Psoas muscle (tissue), 8 donors: ENCODE results near the gene IL3. TPM values are rescaled to one million over a fixed set of nuclear protein-coding genes. Genes with fewer than 3 reads are reported as not detected.

Experiments used
- ATAC-seq, 4 donors: fragments of 200-7000 bp; cut with Tn5 transposase; one replicate each; pipeline ENCODE4 v1.9.1; 2020; ENCODE audit warnings: moderate library complexity in 3 of 4, mild to moderate bottlenecking in 2 of 4
- DNase-seq, 2 donors: peaks; one replicate each; pipeline ENCODE4 v3.0.0-alpha.2; 2020
- H3K27ac ChIP-seq: fragments of 200-600 bp; one replicate; pipeline ENCODE4 v1.8.0; 2022
- H3K27me3 ChIP-seq, 3 donors: fragments of 200-600 bp in 1 of 3; one replicate each; pipeline versions ENCODE4 v1.6.1 to v1.8.0; 2013 to 2022; ENCODE audit warnings: low read length in 2 of 3, mild to moderate bottlenecking in 2 of 3, moderate library complexity in 1 of 3; ENCODE audit not compliant: insufficient read depth in 3 of 3
- H3K36me3 ChIP-seq, 2 donors: fragments of 200-600 bp in 1 of 2; one replicate each; pipeline versions ENCODE4 v1.6.1 to v1.8.0; 2013 to 2022; ENCODE audit warnings: low read depth in 1 of 2, mild to moderate bottlenecking in 1 of 2, moderate library complexity in 1 of 2; ENCODE audit not compliant: insufficient read depth in 1 of 2
- H3K4me1 ChIP-seq: fragments of 200-600 bp; one replicate; pipeline ENCODE4 v1.8.0; 2022
- H3K4me3 ChIP-seq: fragments of 200-600 bp; one replicate; pipeline ENCODE4 v1.8.0; 2022; ENCODE audit warnings: mild to moderate bottlenecking
- H3K9me3 ChIP-seq: fragments of 200-600 bp; one replicate; pipeline ENCODE4 v1.8.0; 2022
- CTCF ChIP-seq: fragments of 200-600 bp; IDR thresholded peaks from one replicate; pipeline ENCODE4 v1.8.0; 2022; ENCODE audit warnings: antibody characterized with exemption
- WGBS, 3 donors: extraction: QIAGEN DNeasy Blood & Tissue Kit; methylation state at CpG; one replicate each; pipeline versions ENCODE4 v1.1.6 to v1.1.7; 2013; 5-methylcytosine and 5-hydroxymethylcytosine counted together
- intact Hi-C, 2 donors: fragments of 100-400 bp; cut with DNase I; formaldehyde crosslinking; loops; one replicate each; pipeline versions ENCODE4 v1.11.0 to v1.14.2; 2022
- polyA plus RNA-seq, 3 donors: library from polyadenylated mRNA; stranded (reverse); fragments of 200-250 nt; gene quantifications; one replicate each; pipeline ENCODE4 v1.2.3, GENCODE V29; 2013
- total RNA-seq, 4 donors: library from RNA; stranded (reverse); fragmentation: NEBNext Ultra II Directional in 2 of 4; extraction: Animal tissue kit (Norgen Biotek cat#: 25700) in 2 of 4; gene quantifications; one replicate each; pipeline versions ENCODE4 v1.2.1 to v1.2.4, GENCODE V29; 2021 to 2023
- donor health status: healthy with polysubstance abuse.
- donor health status: DM: no; HTN: no; CAD: no; lungs with moderate emphysema.
- donor health status: Bipolar disorder and iron deficiency.
- donor health status: healthy.
- donor health status: DM: yes; HTN: yes; CAD: no.
- donor health status: DM: no; HTN: no; CAD: no.
- donor health status: DM: no; HTN: no; CAD: no.
- donor health status: DM: yes; HTN: yes; CAD: no.

Gene IL3
- total and polyA plus RNA-seq, 7 donors, result not detected

DNA sequence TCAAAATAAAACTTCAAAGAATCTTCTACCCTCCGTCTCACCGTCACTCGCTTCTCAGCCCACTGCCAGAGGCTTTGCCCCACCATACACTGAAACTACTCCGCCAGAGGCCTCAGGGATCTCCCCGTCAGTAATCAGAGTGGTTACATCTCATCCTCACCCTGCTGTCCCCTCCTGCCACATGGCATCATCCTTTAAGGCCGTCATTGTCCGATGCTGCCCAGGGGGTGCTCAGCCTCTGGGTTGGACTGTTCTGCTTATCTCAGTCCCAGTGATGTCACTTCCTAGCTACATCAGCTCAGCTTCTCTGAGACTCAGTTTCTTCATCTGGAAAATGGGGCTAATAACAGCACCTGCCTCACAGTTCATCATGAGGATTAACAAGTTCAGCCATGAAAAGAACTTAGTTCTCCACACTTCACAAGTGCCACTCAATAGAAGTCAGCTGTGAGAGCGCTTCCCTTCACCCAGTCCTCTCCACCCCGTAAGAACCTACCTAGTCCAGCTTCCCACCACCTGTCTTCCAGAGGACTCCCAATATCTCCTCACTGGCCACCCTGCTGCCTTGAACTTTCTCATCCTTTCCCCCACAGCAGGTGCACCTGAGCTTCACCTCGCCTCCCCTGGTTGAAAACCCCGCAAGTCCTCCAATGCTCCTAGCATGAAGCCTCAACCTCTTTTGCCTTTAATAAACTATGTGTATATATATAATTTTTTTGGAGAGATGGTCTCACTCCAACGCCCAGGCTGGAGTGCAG is 2.8 kb upstream of the IL3 start:
- no peak overlapping the region for H3K27ac ChIP-seq
- no peak overlapping the region for H3K4me3 ChIP-seq
- intact Hi-C loops, result no loop called here
- no peak for TF ChIP-seq CTCF
- no peaks in the 10 kb centered on the region for H3K27me3 ChIP-seq
- DNase-seq, result peak in 1 of 2 donors; percentile 28
- no peaks in the 10 kb centered on the region for H3K9me3 ChIP-seq
- 79 to 87% (median 87%) methylated on average over 12 of the region's 12 CpGs for WGBS, 3 donors
- H3K4me1 ChIP-seq, result no peaks in the 10 kb centered on the region
- no peak for ATAC-seq
- H3K36me3 ChIP-seq, result no peaks in the 10 kb centered on the region

GRCh38 chr5:132058646-132059042 is 1.8 kb upstream of the IL3 start:
- Histone ChIP-seq H3K27ac (no peak overlapping the region), H3K27me3 (no peaks in the 10 kb centered on the region), H3K4me3 (no peak overlapping the region), H3K36me3 (no peaks in the 10 kb centered on the region), H3K9me3 (no peaks in the 10 kb centered on the region), H3K4me1 (no peaks in the 10 kb centered on the region)
- DNase-seq, result peak in 1 of 2 donors; percentile 6
- ATAC-seq, result no peak
- intact Hi-C loops, result no loop called here
- 84 to 87% (median 87%) methylated on average over 7 of the region's 7 CpGs for WGBS, 3 donors
- TF ChIP-seq CTCF, result no peak

GRCh38 chr5:132059043-132059695 is 1.3 kb upstream of the IL3 start:
- intact Hi-C loops, result no loop called here
- H3K4me3 ChIP-seq, result no peak overlapping the region
- H3K27ac ChIP-seq, result no peak overlapping the region
- TF ChIP-seq CTCF, result no peak
- H3K4me1 ChIP-seq, result no peaks in the 10 kb centered on the region
- no peaks in the 10 kb centered on the region for H3K9me3 ChIP-seq
- H3K27me3 ChIP-seq, result no peaks in the 10 kb centered on the region
- H3K36me3 ChIP-seq, result no peaks in the 10 kb centered on the region
- WGBS, 3 donors, result 74 to 84% (median 78%) methylated on average over 9 of the region's 9 CpGs
- DNase-seq (peak in 1 of 2 donors; percentile 15), ATAC-seq (no peak)

GRCh38 chr5:132059696-132060500 is 557 bp upstream of the IL3 start:
- Histone ChIP-seq H3K9me3 (no peaks in the 10 kb centered on the region), H3K27ac (no peak overlapping the region), H3K4me1 (no peaks in the 10 kb centered on the region), H3K4me3 (no peak overlapping the region), H3K36me3 (no peaks in the 10 kb centered on the region), H3K27me3 (no peaks in the 10 kb centered on the region)
- TF ChIP-seq CTCF, result no peak
- WGBS, 3 donors, result 86% methylated on average over 13 of the region's 13 CpGs
- DNase-seq (peak in 1 of 2 donors; percentile 34), ATAC-seq (no peak)
- intact Hi-C loops, result loop anchor here in 1 of 2 donors (5.0 to 10.0 kb wide), 3 partner anchors 125 to 468 kb away; no protein-coding TSS in a partner anchor
